ENCODE results near the gene SMYD3.

DNA sequence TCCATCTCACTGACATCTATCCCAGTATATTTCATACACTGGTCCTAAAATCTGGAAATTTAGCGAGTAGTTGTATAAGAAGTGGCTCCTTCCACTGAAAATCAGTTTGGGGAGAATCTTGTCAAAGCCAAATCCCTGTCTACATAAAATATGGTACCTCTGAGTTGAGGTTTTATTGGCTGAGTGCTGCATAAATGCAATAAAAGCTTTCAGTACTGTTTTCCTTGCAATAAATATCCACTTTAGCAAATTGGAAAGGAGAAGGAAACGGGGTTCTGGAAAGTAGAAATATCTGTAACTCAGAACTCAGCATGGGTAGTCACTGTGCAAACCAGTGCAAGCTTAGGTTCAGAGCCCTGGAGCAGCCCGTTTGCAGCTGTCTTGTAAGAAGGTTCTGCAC lies 580.2 kb downstream of the SMYD3 start:
- no peak for TF ChIP-seq CTCF (IDR thresholded peaks at IDR 0.05)
- no peak for TF ChIP-seq POLR2A (IDR thresholded peaks at IDR 0.05)
- no peak for TF ChIP-seq EP300 (IDR thresholded peaks at IDR 0.05)
